Body of pancreas (tissue), 4 donors: ENCODE data around the gene GRIA1.

ENCODE experiments used
- CTCF ChIP-seq, 7 experiments: fragments of 450-650 bp in 4 of 7; fragments of 200-600 bp in 3 of 7; sonication (generic) in 3 of 7; IDR thresholded peaks; one replicate each; pipeline ENCODE4 v1.5.1; 2016 to 2019; ENCODE audit warnings: antibody characterized with exemption in 7 of 7
- POLR2A ChIP-seq, 3 donors: fragments of 450-650 bp; IDR thresholded peaks; one replicate each; pipeline ENCODE4 v1.6.1; 2016; ENCODE audit warnings: antibody characterized with exemption in 3 of 3, mild to moderate bottlenecking in 2 of 3

- TF ChIP-seq CTCF (IDR thresholded peaks at IDR 0.05) (no peak), POLR2A (IDR thresholded peaks at IDR 0.05) (no peak)
Observed at GRCh38 chr5:153498516-153498915, 8.0 kb downstream of the GRIA1 start.
